Activated CD8-positive, alpha-beta memory T cell treated with anti-CD3 and anti-CD28 coated beads, Interleukin-2, amount 50 U/mL, for 1 hour (primary cell): ENCODE data around the gene TNFRSF13B.
"Not testable (repeated sequence)": the region's sequence is repeated elsewhere in the genome, so short reads cannot be mapped to it uniquely, and the experiment has no call there.

ENCODE experiments used
- DNase-seq: peaks from one replicate; pipeline ENCODE4 v3.0.0-alpha.2; 2020; ENCODE audit errors: extremely low read depth

TNFRSF13B gene

DNA sequence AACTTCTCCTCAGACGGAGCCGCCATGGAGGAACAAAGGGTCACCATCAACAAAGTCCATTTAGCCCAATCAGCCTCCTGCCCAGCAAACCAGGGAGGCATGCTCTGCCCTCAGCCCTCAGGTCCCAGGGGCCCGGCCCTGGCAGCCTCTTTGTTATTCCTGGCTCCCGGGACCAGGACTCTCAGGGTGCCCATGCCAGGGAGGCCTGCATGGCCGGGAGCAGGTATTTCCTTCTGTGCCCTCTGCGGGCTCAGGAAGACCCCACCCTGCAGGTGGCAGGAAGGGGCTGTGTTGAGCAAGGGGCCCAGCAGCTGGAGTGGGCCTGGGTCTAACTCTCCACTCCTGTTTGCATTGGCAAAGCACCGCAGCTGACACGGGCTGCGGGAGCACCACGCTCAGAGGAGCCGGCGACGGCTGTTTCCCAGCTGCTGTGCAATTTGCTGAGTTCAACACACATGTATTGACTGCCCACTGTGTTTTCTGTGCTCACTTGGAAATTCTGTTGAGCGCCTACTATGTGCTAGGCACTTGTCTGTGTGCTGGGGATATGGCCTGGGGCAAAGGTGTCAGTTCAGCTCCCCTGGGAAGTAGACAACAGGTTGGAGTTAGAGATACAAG, 33.2 kb upstream of the TNFRSF13B start:
- not testable (repeated sequence) for DNase-seq

- DNase-seq: no peak
Observed at GRCh38 chr17:17004251-17004996, 32.5 kb upstream of the TNFRSF13B start.

DNA sequence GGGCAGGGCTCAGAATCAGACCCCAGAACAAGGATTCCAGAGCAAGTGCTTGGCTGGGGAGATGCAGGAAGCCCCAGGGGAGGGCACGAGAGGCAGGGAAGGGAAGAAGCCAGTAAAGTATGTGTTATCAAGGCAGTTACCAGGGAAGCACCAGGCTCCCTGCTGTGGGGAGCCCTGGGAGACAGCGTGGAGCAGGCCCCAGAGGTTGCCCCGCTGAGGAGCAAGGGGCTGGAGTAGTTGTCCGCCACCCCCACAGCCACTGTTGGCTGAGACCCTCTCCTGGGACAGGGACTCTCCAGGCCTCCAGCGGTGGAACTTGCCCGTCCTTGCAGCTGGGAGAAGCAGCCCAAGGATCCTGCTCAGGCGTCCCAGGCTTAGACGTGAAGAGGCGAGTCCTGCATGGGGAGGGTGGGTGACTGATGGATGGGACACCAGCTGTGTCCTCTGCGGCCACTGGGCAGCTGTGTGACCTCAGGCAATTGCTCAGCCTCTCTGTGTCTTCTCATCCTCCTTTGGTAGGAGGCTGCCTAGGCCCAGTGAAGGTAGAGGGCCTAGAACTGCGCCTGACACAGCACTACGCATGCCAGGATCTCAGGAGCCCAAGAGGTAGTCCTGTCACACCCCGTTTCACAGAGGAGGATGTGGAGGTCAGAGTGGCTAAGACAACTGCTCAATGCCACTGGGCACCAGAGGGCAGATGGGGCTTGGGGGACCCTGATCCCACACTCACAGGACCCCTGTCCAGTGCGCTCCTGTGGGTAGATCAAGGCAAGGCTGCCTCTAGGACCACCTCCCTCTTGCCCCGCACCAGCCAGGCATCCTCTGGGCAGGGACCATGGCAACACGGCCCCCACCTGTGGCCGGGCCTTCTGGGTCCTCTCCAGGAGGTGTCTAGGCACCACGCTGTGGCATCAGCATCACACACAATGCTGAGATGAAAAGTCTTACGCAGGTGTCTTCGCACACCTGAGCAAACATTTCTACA, 31.1 kb upstream of the TNFRSF13B start:
- not testable (repeated sequence) for DNase-seq

DNA sequence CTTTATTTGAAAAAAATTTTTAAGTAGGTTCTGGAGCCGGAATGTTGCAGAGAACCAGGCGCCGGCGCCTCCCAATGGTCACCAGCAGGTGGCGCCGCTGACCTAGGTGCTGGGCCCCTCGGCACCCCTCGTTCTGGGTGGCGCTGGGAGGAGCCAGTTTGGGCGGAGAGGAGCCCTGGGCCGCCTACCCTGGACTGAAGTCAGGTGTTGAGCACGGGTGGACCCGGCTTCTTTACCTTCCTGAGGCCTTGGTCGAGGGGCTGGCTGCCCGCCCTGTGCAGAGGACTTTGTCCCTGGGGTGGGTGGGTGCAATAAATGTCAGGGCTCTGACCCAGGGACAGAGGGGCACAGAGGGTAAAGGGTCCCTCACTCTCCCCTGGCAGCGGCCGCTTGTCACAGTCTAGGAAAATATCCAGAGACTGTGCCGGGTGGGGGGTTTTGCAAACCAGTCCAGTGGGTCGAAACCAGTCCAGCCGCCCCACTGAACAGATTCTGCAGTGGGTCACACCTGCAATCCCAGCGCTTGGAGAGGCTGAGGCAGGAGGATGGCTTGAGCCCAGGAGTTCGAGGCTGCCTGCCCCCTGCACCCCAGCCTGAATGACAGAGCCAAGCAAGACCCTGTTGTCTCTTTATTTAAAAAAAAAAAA, 30.1 kb upstream of the TNFRSF13B start:
- DNase-seq: peak; percentile 23

DNA sequence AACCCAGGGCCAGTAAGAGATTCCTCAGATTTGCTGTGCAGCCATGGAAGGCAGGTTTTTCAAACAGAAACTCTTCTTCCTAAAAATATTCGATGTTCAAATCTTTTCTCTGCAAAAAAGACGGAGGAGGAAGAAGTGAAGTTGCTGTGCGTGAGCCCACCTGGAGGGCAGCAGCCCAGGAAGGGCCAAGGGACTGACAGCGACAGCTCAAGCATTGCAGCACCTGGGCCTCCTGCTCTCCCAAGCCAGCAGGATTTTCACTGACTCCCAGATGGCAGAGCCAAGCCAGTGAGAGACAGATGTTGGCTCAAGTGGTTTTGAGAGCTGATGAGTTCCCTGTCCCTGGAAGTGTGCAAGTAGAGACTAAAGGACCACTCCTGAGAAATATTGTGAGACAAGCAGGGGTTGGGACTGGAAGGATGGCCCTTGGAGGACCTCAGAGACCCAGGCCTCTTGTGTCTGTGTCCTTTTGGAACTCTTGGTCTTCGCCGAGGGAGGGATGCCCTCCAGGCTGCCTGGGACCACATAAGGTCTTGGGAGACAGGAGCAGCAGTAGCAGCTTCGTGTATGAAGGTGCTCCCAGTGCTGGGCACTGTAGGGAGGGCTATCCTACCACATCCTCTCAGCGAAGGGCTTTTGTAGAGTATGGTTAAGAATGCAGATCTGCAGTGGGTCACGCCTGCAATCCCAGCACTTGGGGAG, 29.3 kb upstream of the TNFRSF13B start:
- no peak for DNase-seq

DNA sequence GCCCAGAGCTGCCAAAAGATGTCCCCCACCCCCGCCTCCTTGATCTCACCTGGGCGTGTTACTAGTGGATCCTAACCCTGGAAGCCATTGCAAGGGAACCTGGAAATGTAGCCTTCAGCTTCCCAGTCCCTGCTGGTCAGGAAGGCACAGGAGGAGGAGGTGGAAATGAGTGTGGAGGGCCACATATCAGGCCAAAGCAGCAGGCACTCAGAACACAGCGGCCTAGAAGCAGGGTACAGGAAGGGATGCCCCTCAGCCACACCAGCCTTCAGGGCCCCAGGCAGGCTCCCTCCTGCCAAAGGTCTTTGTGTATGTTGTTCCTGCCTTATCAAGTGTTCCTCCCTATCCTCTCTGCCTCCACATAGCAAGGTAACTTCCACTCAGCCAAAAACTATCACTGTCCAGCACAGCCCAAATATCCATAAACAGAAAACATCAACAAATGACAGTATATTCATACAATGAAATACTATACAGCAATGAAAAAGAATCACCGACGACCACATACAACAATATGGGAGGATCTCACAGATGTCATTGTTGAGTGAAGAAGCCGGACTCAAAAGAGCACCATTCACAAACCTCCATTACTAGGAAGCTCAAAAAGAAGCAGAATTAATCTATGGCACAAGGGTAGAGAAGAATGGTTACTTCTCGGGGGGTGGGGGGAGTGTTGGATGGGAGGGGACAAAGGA, 28.2 kb upstream of the TNFRSF13B start:
- no peak for DNase-seq

DNA sequence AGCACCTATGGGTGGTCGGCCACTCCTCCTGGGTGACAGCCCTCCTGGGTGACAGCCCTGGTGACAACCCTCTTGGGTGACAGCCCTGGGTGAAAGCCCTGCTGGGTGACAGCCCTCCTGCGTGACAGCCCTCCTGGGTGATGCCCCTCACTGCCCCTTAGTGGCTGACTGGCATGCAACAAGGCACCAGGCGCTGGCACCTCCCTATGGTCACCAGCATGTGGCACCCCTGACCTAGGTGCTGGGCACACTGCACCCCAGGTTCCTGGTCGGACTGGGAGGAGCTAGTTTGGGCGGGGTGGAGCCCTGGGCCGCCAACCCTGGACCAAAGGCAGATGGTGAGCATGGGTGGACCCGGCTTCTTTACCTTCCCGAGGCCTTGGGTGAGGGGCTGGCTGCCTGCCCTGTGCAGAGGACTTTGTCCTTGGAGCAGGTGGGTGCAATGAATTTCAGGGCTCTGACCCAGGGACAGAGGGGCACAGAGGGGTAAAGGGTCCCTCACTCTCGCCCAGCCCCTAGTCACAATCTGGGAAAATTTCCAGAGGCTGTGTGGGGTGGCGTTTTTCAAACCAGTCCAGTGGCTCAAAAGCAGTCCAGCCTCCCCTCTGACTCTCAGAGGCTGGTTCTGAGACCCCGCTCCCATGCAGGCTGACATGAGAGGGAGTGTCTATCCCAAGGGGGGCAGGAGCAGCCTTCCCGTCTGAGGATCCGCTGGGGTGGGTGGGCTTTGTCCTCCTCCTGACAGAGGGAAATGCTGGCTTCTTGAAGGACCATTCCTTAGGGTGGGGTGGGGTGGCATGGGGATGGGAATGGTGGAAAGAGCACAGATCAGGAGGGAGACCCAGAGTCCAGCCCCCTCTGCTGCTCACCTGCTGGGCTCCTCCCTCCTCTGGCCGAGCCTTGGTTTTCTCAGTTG, 25.9 kb upstream of the TNFRSF13B start:
- peak; percentile 24 for DNase-seq

DNA sequence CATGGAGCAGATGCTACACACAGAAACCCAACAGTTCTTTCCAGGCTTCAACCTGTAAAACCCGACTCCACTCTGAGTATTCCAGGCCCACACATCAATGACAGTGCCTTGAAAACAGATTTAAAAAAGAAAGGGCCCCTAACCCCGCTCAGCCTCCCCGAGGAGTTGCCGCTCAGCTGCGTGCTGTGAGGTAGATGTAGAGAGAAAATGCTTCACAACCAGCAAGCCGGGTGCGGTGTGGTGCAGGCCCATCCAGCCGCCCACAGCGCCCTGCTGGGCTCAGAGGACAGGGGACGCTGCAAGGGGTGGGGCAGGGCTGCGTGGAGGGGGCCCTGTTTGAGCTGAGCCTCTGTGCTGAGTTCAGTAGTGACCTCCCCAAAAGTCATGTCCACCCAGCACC, 24.8 kb upstream of the TNFRSF13B start:
- not testable (repeated sequence) for DNase-seq

DNA sequence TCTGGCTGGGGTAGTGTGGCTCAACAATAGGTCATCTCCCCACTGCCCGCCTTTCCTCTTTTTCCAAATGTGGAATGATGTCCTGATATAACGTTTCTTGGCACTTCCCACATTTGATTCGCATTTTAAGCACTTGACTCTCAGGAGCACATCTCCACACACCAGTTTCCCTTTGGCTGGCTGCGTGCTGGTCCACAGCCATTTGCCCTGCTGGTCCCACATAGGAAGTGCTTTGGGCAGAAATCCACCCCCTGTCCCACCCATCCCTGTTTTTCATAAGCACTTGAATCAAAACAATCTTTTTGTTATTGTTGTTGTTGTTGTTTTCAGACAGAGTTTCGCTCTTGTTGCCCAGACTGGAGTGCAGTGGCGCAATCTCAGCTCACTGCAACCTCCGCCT, 24.0 kb upstream of the TNFRSF13B start:
- no peak for DNase-seq

DNA sequence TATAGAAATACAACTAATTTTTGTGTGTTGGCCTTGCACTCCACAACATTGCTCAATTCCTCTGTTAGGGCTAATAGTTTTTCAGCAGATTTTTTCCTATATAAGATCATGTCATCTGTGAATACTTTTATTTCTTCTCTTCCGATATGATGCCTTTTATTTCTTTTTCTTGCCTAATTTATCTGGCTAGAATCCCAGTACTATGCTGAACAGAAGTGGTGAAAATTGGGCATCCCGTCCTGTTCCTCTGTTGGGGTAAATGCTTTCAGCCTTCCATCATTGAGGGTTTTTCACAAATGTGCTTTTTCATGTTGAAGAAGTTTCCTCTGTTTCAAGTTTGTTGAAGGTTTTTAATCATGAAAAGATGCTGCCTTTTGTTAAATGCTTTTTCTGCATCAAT, 22.7 kb upstream of the TNFRSF13B start:
- DNase-seq: no peak

GRCh38 chr17:16991349-16992009, 19.6 kb upstream of the TNFRSF13B start:
- peak; percentile 51 for DNase-seq

DNA sequence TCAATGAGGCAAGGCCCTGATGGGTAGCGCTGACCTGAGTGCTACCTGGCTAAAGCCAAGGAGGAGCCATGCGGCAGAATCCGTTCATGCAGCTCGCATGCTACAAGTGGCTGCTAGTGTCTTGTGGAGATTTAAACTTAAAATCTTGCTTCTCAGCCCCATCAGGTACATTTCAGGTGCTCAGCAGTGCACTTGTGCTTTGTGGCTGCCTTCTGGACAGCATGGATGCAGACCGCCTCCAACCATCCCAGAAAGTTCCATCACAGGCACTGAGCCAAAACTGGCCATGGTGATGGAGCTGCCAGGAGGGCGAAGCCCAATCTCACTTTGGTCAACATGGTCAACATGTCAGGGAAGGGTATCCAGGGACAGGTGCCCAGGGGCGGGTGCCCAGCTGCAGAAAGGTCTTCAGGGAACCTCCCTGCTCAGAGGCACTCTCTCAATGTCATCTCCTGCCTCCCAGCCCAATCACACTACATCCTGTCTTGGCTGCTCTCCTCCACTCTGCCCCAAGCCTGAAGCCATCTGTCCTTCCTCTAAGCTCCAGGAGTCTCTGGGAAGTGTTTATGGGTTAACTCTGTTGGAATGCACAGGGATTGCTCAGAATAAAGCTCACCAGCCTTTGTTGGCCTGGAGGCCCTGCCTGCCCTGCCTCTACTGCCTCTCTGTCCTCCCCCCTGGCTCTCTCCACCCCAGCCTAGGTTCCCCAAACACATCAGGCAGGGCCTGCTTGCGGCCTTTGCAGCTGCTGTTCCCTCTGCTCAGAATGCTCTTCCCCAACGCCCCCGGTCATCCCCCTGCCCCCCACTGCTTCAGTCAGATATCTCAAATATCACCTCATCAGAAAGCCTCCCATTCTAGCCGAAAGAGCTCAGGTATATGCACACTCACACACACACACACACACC, 18.3 kb upstream of the TNFRSF13B start:
- no peak for DNase-seq

GRCh38 chr17:16989230-16989952, 17.5 kb upstream of the TNFRSF13B start:
- DNase-seq: no peak

GRCh38 chr17:16988749-16989229, 16.9 kb upstream of the TNFRSF13B start:
- no peak for DNase-seq

GRCh38 chr17:16987830-16988601, 16.1 kb upstream of the TNFRSF13B start:
- no peak for DNase-seq
